ENCODE data around the gene FAM25G. TPM values are rescaled to one million over a fixed set of nuclear protein-coding genes. Genes with fewer than 3 reads are reported as not detected.

Gene FAM25G
- total RNA-seq, 5 donors from 2014 or later (not counting 1 experiment from before 2014, with no cell fraction given), result not detected

DNA sequence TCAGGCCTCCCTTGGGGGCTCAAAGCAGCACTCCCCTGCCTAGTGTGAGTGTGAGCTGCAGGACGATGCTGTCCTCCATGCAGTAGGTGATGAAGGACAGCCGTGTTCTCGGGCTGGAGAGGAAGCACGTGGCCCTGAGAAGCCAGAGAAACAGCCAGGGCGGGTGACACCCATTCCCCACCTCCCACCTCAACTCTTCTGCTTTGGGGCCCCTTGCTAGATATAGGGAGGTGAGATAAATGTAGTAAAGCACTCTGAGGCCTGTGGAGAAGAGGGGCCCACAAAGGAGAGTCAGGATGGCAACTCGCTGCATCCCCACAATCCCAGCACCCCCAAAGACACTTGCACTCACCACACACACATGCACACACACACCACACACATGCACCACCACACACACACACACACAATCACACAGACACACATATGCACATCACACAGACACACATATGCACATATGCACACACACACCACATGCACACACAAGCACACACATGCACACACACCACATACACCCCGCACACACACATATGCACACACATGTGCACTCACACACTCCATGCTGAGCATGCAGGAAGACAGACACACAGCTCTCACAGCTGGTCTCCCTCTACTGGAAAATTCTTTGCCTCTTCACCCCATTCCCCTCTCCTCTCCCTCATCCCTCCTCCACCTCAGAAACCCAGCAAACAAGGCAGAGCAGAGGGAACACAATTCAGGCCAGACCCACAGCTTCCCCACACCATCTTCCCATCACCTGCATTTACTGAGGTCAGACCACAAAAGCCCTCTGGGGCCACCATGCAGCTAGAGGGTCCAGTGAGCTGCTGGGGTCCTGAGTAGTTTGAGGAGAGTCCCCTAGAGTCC lies 38.1 kb downstream of the FAM25G start:
- no peaks in the 10 kb centered on the region for H3K36me3 Mint-ChIP-seq

DNA sequence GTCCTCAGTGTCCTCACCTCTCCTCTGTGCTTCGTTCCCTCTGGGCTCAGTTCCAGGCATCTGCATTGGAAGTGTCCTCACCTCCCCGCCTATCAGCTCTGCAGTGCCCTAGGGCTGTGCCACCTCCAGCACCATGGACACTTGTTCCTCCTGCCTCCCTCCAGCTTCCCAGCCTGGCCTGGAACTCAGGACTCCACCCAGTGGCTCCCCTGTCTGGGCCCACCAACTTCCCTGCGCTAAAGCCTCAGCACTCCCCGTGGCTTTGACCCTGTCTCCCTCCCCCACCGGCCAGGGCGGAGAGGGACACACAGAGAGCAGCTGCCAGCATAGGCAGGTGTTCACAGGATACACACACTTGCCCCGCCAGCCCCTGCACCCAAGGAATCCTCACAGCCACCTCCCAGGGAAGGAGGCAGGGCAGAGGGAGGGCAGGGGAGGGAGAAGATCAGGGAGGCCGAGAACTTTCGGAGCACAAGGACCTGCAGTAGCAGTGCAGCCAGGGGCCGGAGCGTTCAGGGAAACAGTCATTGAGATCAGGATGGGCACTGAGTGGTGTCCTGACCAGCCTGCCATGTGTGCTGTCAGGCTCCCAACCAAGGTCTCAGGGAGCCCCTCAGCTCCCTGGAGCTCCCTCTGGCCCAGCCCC lies 38.9 kb downstream of the FAM25G start:
- Histone ChIP-seq H3K4me1 (ENCODE audit: control insufficient read depth in 1 of 2, extremely low read depth in 1 of 2, insufficient read depth in 2 of 2, low read length in 2 of 2) (peaks cover 7 to 10% of the 10 kb centered on the region in 2 experiments), H3K9me3 (no peaks in the 10 kb centered on the region), H3K36me3 (ENCODE audit: control insufficient read depth in 2 of 2, extremely low read depth in 1 of 2, insufficient read depth in 1 of 2, low read length in 1 of 2) (no peaks in the 10 kb centered on the region), H3K27ac (ENCODE audit: low read length) (no peak overlapping the region), H3K27me3 (replicated peaks in 1 of 2; ENCODE audit: control insufficient read depth in 2 of 2, extremely low read depth in 1 of 2, insufficient read depth in 2 of 2, low read length in 1 of 2) (peaks cover 0 to 52% of the 10 kb centered on the region in 2 experiments), H3K4me3 (ENCODE audit: control insufficient read depth in 1 of 2, extremely low read depth in 1 of 2, low read length in 1 of 2) (no peak overlapping the region)
- no peak overlapping the region for H3K27ac Mint-ChIP-seq
- peaks cover 8 to 16% (median 9%) of the 10 kb centered on the region in 3 donors for H3K4me1 Mint-ChIP-seq
- H3K9me3 Mint-ChIP-seq, result no peaks in the 10 kb centered on the region
- no peak for ATAC-seq (replicated peaks in 1 of 4)
- ChIA-PET POLR2A (interaction anchor here in 1 of 2 donors (0.7 kb wide), 1 partner anchor 28 kb away, joined by 3 read pairs; no protein-coding TSS in a partner anchor), CTCF (no interaction called here)
- peaks cover 4 to 12% of the 10 kb centered on the region in 2 donors for H3K27me3 Mint-ChIP-seq
- no peaks in the 10 kb centered on the region for H3K36me3 Mint-ChIP-seq
- DNase-seq, result no peak
- H3K4me3 Mint-ChIP-seq, result no peak overlapping the region
- 78% methylated on average over 7 of the region's 11 CpGs for WGBS (ENCODE audit: insufficient coverage)

More for the DNA sequence above, 38.1 kb downstream of the FAM25G start:
- Mint-ChIP-seq H3K4me3 (no peak overlapping the region), H3K9me3 (no peaks in the 10 kb centered on the region), H3K27me3 (peaks cover 4 to 9% of the 10 kb centered on the region in 2 donors), H3K4me1 (peaks cover 6 to 9% (median 9%) of the 10 kb centered on the region in 3 donors), H3K27ac (no peak overlapping the region)
- POLR2A ChIA-PET, result no interaction called here
- Histone ChIP-seq H3K36me3 (ENCODE audit: control insufficient read depth in 2 of 2, extremely low read depth in 1 of 2, insufficient read depth in 1 of 2, low read length in 1 of 2) (no peaks in the 10 kb centered on the region), H3K27me3 (replicated peaks in 1 of 2; ENCODE audit: control insufficient read depth in 2 of 2, extremely low read depth in 1 of 2, insufficient read depth in 2 of 2, low read length in 1 of 2) (peaks cover 0 to 47% of the 10 kb centered on the region in 2 experiments), H3K4me3 (ENCODE audit: control insufficient read depth in 1 of 2, extremely low read depth in 1 of 2, low read length in 1 of 2) (no peak overlapping the region), H3K27ac (ENCODE audit: low read length) (no peak overlapping the region), H3K4me1 (ENCODE audit: control insufficient read depth in 1 of 2, extremely low read depth in 1 of 2, insufficient read depth in 2 of 2, low read length in 2 of 2) (peaks cover 3 to 7% of the 10 kb centered on the region in 2 experiments), H3K9me3 (no peaks in the 10 kb centered on the region)
- CTCF ChIA-PET, result no interaction called here
- ATAC-seq (replicated peaks in 1 of 4) (no peak), DNase-seq (no peak)
- 100% methylated on average over 1 of the region's 7 CpGs for WGBS (ENCODE audit: insufficient coverage)

DNA sequence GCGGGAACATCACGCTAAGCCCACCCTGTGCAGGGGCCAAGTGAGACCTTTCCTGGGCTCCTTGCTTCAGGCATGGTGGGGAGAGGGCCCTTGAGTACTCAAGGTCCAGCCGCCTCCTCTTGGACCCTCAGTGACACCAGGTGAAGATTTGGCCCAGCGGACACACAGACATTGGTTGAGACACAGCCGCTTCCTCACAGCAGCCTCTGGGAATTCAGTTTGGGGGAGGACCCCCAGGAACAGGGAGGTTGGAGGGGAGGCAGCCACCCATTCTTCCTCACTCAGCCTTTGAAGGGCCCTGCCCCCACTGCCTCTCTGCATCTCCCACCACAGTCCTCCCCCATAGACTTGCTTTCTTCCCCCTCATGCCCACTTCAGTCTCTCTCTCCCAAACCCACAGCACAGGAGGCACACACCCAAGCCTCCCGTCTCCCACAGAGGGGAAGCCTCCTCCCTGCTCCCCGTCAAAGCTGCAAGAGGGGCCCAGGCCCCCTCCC lies 39.5 kb downstream of the FAM25G start:
- H3K27me3 Mint-ChIP-seq, result peaks cover 4 to 10% of the 10 kb centered on the region in 2 donors
- ATAC-seq (replicated peaks in 1 of 4), result no peak
- H3K4me1 ChIP-seq (ENCODE audit: control insufficient read depth in 1 of 2, extremely low read depth in 1 of 2, insufficient read depth in 2 of 2, low read length in 2 of 2), result peaks cover 7 to 15% of the 10 kb centered on the region in 2 experiments
- H3K27ac ChIP-seq (ENCODE audit: low read length), result no peak overlapping the region
- no peak for DNase-seq
- no peak overlapping the region for H3K4me3 ChIP-seq (ENCODE audit: control insufficient read depth in 1 of 2, extremely low read depth in 1 of 2, low read length in 1 of 2)
- ChIA-PET POLR2A (interaction anchor here in 1 of 2 donors (0.7 kb wide), 1 partner anchor 27 kb away, joined by 3 read pairs; no protein-coding TSS in a partner anchor), CTCF (no interaction called here)
- H3K36me3 Mint-ChIP-seq, result no peaks in the 10 kb centered on the region
- H3K4me3 Mint-ChIP-seq, result no peak overlapping the region
- H3K27ac Mint-ChIP-seq, result no peak overlapping the region
- no peaks in the 10 kb centered on the region for H3K9me3 Mint-ChIP-seq
- peaks cover 0 to 54% of the 10 kb centered on the region in 2 experiments for H3K27me3 ChIP-seq (replicated peaks in 1 of 2; ENCODE audit: control insufficient read depth in 2 of 2, extremely low read depth in 1 of 2, insufficient read depth in 2 of 2, low read length in 1 of 2)
- H3K9me3 ChIP-seq, result no peaks in the 10 kb centered on the region
- H3K4me1 Mint-ChIP-seq, result peaks cover 8 to 18% (median 9%) of the 10 kb centered on the region in 3 donors
- 74% methylated on average over 5 of the region's 7 CpGs for WGBS (ENCODE audit: insufficient coverage)
- H3K36me3 ChIP-seq (ENCODE audit: control insufficient read depth in 2 of 2, extremely low read depth in 1 of 2, insufficient read depth in 1 of 2, low read length in 1 of 2), result no peaks in the 10 kb centered on the region

DNA sequence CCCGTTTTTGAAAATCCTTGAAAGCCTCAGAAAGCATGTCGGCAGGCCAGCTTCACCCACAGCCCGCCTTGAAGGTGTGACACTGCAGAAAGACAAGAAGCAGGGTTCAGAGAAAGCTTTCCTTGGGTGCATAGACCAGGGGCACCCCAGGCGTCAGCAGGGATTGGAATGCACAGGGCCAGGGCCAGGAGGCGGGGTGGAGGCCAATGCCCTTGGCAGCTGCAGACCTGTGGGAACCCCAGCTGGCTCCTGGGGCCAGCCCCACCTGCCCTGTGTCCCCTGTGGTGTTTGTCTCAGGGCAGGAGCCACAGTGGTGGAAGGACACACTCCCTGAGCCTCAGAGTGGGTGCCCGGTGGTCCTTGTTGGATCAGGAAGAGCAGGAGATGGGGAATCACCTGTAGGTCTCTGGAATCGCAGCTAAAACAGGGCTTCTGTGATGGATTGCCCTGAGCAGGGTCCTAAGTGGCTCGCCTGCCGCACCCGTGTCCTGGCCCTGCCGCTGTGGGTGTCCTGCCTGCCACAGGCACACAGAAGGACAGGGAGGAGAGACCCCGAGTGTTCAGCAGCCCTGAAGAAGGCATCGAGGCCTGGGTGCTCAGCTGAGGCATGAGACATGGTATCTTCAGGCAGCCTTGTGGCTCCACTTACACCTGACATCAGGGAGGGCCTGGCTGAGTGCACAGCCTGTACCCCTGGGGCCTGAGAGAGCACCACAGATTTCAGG lies 40.1 kb downstream of the FAM25G start:
- H3K36me3 ChIP-seq (ENCODE audit: control insufficient read depth in 2 of 2, extremely low read depth in 1 of 2, insufficient read depth in 1 of 2, low read length in 1 of 2), result no peaks in the 10 kb centered on the region
- ATAC-seq (replicated peaks in 1 of 4) (no peak), DNase-seq (no peak)
- Mint-ChIP-seq H3K27ac (no peak overlapping the region), H3K4me1 (peaks cover 8 to 18% (median 9%) of the 10 kb centered on the region in 3 donors), H3K27me3 (peaks cover 4 to 7% of the 10 kb centered on the region in 2 donors), H3K9me3 (no peaks in the 10 kb centered on the region), H3K4me3 (no peak overlapping the region), H3K36me3 (no peaks in the 10 kb centered on the region)
- ChIA-PET CTCF (no interaction called here), POLR2A (no interaction called here)
- no peaks in the 10 kb centered on the region for H3K9me3 ChIP-seq
- H3K27ac ChIP-seq (ENCODE audit: low read length), result no peak overlapping the region
- 75% methylated on average over 13 of the region's 13 CpGs for WGBS (ENCODE audit: insufficient coverage)
- peaks cover 0 to 51% of the 10 kb centered on the region in 2 experiments for H3K27me3 ChIP-seq (replicated peaks in 1 of 2; ENCODE audit: control insufficient read depth in 2 of 2, extremely low read depth in 1 of 2, insufficient read depth in 2 of 2, low read length in 1 of 2)
- no peak overlapping the region for H3K4me3 ChIP-seq (ENCODE audit: control insufficient read depth in 1 of 2, extremely low read depth in 1 of 2, low read length in 1 of 2)
- peaks cover 7 to 15% of the 10 kb centered on the region in 2 experiments for H3K4me1 ChIP-seq (ENCODE audit: control insufficient read depth in 1 of 2, extremely low read depth in 1 of 2, insufficient read depth in 2 of 2, low read length in 2 of 2)

DNA sequence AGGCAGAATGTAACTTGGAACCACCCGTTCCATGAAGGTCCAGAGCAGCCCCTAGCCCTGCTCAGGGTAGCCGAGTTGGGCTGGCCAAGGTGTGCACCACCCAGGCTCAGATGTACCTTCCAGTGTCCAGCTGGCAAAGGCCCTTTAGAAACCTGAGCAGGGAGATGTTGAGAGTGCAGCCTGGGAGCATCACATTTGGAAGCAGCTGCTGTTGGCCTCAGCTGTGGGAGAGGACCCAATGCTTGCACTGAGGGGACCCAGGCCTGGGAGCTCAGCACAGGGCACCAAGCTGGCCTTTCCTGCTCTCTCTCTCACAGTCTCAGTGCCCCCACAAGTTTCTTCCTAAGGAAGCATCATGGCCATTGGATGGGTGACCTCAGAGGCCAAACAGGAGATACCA lies 41.1 kb downstream of the FAM25G start:
- peaks cover 4 to 7% of the 10 kb centered on the region in 2 donors for H3K27me3 Mint-ChIP-seq
- DNase-seq (no peak), ATAC-seq (replicated peaks in 1 of 4) (no peak)
- H3K27ac Mint-ChIP-seq, result no peak overlapping the region
- no peaks in the 10 kb centered on the region for H3K36me3 Mint-ChIP-seq
- peaks cover 8 to 18% (median 9%) of the 10 kb centered on the region in 3 donors for H3K4me1 Mint-ChIP-seq
- H3K36me3 ChIP-seq (ENCODE audit: control insufficient read depth in 2 of 2, extremely low read depth in 1 of 2, insufficient read depth in 1 of 2, low read length in 1 of 2), result no peaks in the 10 kb centered on the region
- no peak overlapping the region for H3K4me3 Mint-ChIP-seq
- H3K27me3 ChIP-seq (replicated peaks in 1 of 2; ENCODE audit: control insufficient read depth in 2 of 2, extremely low read depth in 1 of 2, insufficient read depth in 2 of 2, low read length in 1 of 2), result peaks cover 0 to 51% of the 10 kb centered on the region in 2 experiments
- H3K4me1 ChIP-seq (ENCODE audit: control insufficient read depth in 1 of 2, extremely low read depth in 1 of 2, insufficient read depth in 2 of 2, low read length in 2 of 2), result peaks cover 7 to 15% of the 10 kb centered on the region in 2 experiments
- ChIA-PET POLR2A (no interaction called here), CTCF (no interaction called here)
- peaks cover 7% of the 10 kb centered on the region in 3 donors for H3K9me3 Mint-ChIP-seq
- H3K27ac ChIP-seq (ENCODE audit: low read length), result no peak overlapping the region
- H3K4me3 ChIP-seq (ENCODE audit: control insufficient read depth in 1 of 2, extremely low read depth in 1 of 2, low read length in 1 of 2), result no peak overlapping the region
- H3K9me3 ChIP-seq, result no peaks in the 10 kb centered on the region
- 75% methylated on average over 2 of the region's 2 CpGs for WGBS (ENCODE audit: insufficient coverage)

DNA sequence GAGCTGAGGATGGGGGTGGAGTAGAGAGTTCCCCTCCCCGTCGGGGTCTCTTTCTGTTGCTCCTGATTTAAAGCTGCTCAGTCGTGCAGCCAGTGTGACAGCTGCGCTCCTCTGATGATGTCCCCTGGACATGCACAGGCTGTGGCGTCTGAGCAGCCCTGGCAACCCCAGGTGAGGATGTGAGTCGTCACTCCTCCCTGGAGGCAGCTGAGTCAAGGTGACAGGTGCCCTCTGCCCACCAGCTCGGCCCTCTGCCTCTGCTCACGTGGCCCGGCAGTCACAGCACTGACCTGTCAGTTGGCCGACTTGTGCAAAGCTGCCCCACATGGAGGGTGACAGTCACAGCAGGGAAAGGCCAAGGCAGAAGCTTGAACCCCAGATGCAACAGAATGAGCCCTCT lies 41.5 kb downstream of the FAM25G start:
- ATAC-seq (replicated peaks in 1 of 4) (no peak), DNase-seq (no peak)
- Histone ChIP-seq H3K9me3 (peaks cover 2% of the 10 kb centered on the region), H3K4me1 (ENCODE audit: control insufficient read depth in 1 of 2, extremely low read depth in 1 of 2, insufficient read depth in 2 of 2, low read length in 2 of 2) (peaks cover 7 to 15% of the 10 kb centered on the region in 2 experiments), H3K36me3 (ENCODE audit: control insufficient read depth in 2 of 2, extremely low read depth in 1 of 2, insufficient read depth in 1 of 2, low read length in 1 of 2) (no peaks in the 10 kb centered on the region), H3K27me3 (replicated peaks in 1 of 2; ENCODE audit: control insufficient read depth in 2 of 2, extremely low read depth in 1 of 2, insufficient read depth in 2 of 2, low read length in 1 of 2) (peaks cover 0 to 48% of the 10 kb centered on the region in 2 experiments), H3K27ac (ENCODE audit: low read length) (no peak overlapping the region), H3K4me3 (ENCODE audit: control insufficient read depth in 1 of 2, extremely low read depth in 1 of 2, low read length in 1 of 2) (no peak overlapping the region)
- Mint-ChIP-seq H3K4me1 (peaks cover 8 to 18% (median 9%) of the 10 kb centered on the region in 3 donors), H3K9me3 (peaks cover 11 to 12% (median 12%) of the 10 kb centered on the region in 3 donors), H3K36me3 (peaks cover 2% of the 10 kb centered on the region), H3K4me3 (no peak overlapping the region), H3K27me3 (peaks cover 4 to 7% of the 10 kb centered on the region in 2 donors), H3K27ac (no peak overlapping the region)
- ChIA-PET CTCF (no interaction called here), POLR2A (no interaction called here)
- WGBS (ENCODE audit: insufficient coverage), result 77% methylated on average over 10 of the region's 10 CpGs

Measured in T-cell (primary cell).